ENCODE measurements around the gene MYO5B. TPM values are rescaled to one million over a fixed set of nuclear protein-coding genes. Genes with fewer than 3 reads are reported as not detected.

Gene MYO5B
- total RNA-seq, 4 donors from 2014 or later = 58.2 to 102 (median 89.9) TPM

DNA sequence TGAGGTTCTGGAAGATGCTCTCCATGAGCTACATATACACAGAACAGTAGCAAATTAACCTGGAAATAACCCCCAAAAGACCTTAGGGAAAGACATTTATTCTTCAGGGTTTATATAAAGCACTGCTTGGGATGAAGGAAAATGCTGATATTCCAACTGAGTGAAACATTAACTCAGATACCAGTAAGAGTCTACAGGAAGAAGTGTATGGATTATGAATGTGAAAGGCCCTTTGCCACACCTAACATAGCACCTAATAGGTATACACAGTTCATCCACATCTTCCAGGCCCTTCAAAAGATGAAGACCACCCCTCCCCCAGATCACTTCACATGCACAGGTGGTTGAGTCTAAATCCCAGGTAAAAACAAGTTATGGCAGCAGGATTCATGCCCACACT is 50.4 kb downstream of the MYO5B start:
- TF ChIP-seq POLR2A (IDR thresholded peaks at IDR 0.05) = no peak
- TF ChIP-seq, protein P1, sequence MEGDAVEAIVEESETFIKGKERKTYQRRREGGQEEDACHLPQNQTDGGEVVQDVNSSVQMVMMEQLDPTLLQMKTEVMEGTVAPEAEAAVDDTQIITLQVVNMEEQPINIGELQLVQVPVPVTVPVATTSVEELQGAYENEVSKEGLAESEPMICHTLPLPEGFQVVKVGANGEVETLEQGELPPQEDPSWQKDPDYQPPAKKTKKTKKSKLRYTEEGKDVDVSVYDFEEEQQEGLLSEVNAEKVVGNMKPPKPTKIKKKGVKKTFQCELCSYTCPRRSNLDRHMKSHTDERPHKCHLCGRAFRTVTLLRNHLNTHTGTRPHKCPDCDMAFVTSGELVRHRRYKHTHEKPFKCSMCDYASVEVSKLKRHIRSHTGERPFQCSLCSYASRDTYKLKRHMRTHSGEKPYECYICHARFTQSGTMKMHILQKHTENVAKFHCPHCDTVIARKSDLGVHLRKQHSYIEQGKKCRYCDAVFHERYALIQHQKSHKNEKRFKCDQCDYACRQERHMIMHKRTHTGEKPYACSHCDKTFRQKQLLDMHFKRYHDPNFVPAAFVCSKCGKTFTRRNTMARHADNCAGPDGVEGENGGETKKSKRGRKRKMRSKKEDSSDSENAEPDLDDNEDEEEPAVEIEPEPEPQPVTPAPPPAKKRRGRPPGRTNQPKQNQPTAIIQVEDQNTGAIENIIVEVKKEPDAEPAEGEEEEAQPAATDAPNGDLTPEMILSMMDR (IDR thresholded peaks at IDR 0.05) = no peak
- no peaks in the 10 kb centered on the region for H3K27me3 ChIP-seq
- H3K27ac ChIP-seq = no peak overlapping the region
- no peaks in the 10 kb centered on the region for H3K36me3 ChIP-seq
- no peaks in the 10 kb centered on the region for H3K9me3 ChIP-seq
- intact Hi-C loops (cut with DNase I) = no loop called here
- DNase-seq = no peak
- H3K4me3 ChIP-seq (replicated peaks in 1 of 3) = no peak overlapping the region
- peaks cover 0 to 8% of the 10 kb centered on the region in 2 donors for H3K4me1 ChIP-seq

DNA sequence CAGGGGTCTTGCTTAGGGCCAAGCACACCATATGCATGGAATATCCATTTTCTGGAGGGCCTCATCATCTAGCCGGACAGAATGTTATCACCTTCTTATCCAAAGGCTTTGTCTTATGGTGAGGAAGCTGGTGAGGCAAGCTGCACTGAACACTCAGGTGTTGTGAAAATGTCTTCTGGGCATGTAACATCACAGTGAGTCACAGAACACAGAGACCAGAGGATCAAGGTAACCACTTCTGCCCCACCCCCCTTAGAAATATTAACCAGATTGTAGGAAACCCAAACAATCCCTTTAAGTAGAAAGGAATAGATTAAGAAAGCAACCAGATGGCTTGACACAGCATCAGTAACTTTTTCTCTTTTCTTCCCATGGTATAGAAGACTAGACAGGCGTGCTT is 51.1 kb downstream of the MYO5B start:
- no peak overlapping the region for H3K4me3 ChIP-seq (replicated peaks in 1 of 3)
- H3K27me3 ChIP-seq = no peaks in the 10 kb centered on the region
- no peak overlapping the region for H3K27ac ChIP-seq
- intact Hi-C loops (cut with DNase I) = no loop called here
- H3K4me1 ChIP-seq = peaks cover 0 to 8% of the 10 kb centered on the region in 2 donors
- DNase-seq = no peak
- no peaks in the 10 kb centered on the region for H3K36me3 ChIP-seq
- 92% methylated on average over 2 of the region's 2 CpGs for WGBS, 2 donors
- H3K9me3 ChIP-seq = no peaks in the 10 kb centered on the region
- TF ChIP-seq POLR2A (IDR thresholded peaks at IDR 0.05) = no peak
- TF ChIP-seq, protein P1 (IDR thresholded peaks at IDR 0.05) = no peak

DNA sequence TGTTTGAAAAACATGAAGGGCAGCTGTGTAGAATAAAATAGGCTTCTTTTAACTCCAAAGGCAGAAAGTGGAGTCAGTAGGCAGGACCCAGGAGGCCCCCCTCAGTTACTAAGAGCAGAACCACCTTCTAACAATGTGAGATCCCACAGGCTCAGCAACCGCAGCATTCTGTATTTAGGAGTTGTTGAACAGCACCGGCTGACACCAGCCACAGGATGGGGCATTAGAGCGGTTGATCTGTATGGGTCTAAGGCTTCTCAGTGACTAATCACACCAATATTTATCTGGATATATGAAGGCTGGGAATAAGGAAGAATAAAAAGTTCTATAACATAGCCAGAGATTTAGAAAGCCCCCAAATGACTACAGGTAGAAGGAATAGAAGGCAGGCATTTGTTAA is 51.7 kb downstream of the MYO5B start:
- H3K4me3 ChIP-seq (replicated peaks in 1 of 3) = no peak overlapping the region
- H3K27ac ChIP-seq = no peak overlapping the region
- DNase-seq = no peak
- WGBS, 2 donors = 77 to 80% methylated on average over 3 of the region's 3 CpGs
- H3K9me3 ChIP-seq = no peaks in the 10 kb centered on the region
- H3K36me3 ChIP-seq = no peaks in the 10 kb centered on the region
- no peaks in the 10 kb centered on the region for H3K27me3 ChIP-seq
- TF ChIP-seq, protein P1 (IDR thresholded peaks at IDR 0.05) = no peak
- TF ChIP-seq POLR2A (IDR thresholded peaks at IDR 0.05) = no peak
- intact Hi-C loops (cut with DNase I) = no loop called here
- peaks cover 0 to 13% of the 10 kb centered on the region in 2 donors for H3K4me1 ChIP-seq

DNA sequence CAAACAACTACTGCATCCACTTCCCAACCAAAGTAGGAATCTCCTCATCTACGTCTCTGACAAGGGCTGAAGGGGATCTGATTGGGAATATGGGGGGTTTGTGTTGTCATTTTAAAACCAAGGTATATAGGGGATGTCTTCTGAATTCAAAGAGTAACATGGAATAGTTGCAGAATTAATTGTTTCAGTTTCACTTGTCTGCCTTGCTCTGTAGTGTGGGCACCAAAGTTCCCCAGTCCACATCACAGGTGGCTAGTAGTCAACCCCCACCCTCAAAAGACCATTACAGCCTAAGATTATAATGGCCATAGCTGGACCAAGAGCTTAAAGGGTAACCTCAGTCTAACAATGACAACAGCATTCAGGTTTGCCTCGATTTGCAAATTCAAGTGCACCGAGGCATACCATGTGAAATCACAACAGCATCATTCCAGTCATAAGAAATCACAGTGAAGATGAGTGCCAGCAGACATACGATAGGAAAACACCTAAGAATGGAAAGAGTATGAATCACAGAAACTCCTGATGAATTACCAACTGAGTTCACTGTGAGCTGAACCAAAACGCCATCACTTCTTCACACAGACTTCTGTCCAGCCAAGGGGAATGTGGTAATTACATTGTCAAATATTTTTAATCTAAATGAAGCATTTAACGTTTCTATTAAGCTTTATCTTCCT is 52.4 kb downstream of the MYO5B start:
- Histone ChIP-seq H3K9me3 (no peaks in the 10 kb centered on the region), H3K4me1 (peaks cover 0 to 16% of the 10 kb centered on the region in 2 donors), H3K27me3 (no peaks in the 10 kb centered on the region), H3K27ac (no peak overlapping the region), H3K36me3 (no peaks in the 10 kb centered on the region), H3K4me3 (replicated peaks in 1 of 3) (no peak overlapping the region)
- intact Hi-C loops (cut with DNase I) = no loop called here
- TF ChIP-seq POLR2A (IDR thresholded peaks at IDR 0.05) = no peak
- TF ChIP-seq, protein P1 (IDR thresholded peaks at IDR 0.05) = no peak
- no peak for DNase-seq
- WGBS, 2 donors = 58 to 60% methylated on average over 6 of the region's 6 CpGs

DNA sequence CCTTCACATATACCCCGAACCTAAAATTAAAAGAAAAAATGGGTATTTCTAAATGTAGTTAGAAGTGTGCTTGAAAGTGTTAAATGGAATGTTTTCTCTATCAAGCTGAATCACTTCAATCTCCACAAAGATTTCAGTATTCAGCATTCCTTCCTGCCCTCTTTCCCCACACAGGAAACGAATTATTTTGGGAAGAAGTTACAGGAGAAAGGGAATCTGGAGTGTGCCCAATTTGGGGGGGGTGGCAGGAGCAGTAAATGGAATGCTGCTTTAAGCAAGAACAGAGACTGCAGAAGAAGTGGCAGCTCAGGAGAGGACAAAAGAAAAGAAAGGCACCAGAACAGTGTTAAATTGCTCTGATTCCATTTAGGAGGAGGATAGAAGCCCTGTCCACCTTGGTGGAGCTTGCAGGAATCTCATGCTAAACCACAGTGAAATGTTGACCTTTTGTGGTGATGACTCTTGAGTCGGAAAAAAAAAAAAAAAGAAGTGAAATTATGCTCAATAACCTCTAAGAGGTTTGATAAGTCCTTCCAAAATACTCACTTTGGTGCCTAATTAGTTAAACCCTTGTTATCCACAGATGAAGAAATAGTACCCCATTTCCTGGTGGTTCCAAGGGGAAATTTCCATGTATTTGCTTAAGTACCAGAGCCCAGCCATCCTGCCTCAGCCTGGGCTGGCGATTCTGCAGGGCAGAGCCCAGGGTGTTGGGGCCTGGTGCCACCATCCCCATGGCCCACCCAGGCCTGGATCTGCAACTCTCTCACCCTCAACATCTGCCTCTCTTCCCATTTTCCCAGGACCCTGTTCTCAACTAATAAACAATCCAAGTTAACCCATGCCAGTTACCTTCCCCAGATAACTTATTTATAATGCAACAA is 56.5 kb downstream of the MYO5B start:
- TF ChIP-seq POLR2A (IDR thresholded peaks at IDR 0.05) = no peak
- TF ChIP-seq, protein P1 (IDR thresholded peaks at IDR 0.05) = no peak
- Histone ChIP-seq H3K36me3 (no peaks in the 10 kb centered on the region), H3K27me3 (no peaks in the 10 kb centered on the region), H3K27ac (no peak overlapping the region), H3K9me3 (no peaks in the 10 kb centered on the region), H3K4me1 (peaks cover 0 to 16% of the 10 kb centered on the region in 2 donors), H3K4me3 (replicated peaks in 1 of 3) (no peak overlapping the region)
- intact Hi-C loops (cut with DNase I) = no loop called here
- WGBS, 2 donors = 55 to 63% methylated on average over 4 of the region's 4 CpGs
- DNase-seq = no peak

Data from thyroid gland (tissue), 4 donors.